ENCODE measurements around the gene SCARF2. TPM values are rescaled to one million over a fixed set of nuclear protein-coding genes. Genes with fewer than 3 reads are reported as not detected.
"Not testable (repeated sequence)": the region's sequence is repeated elsewhere in the genome, so short reads cannot be mapped to it uniquely, and the experiment has no call there.

SCARF2 gene
- total RNA-seq, 1 experiment from 2014 or later: 0.18 TPM

- no peak for DNase-seq (ENCODE audit: low spot score)
These were observed 42.3 kb downstream of the SCARF2 start for GRCh38 chr22:20395181-20395906.

GRCh38 chr22:20393705-20394476 is 43.7 kb downstream of the SCARF2 start, which contains the start of gene ZNF74:
Gene ZNF74, plus strand, starts transcription at chr22:20394151. Its CDS starts 478 bp downstream, at chr22:20394629.
- DNase-seq (ENCODE audit: low spot score): peak; percentile 96

- no peak for DNase-seq (ENCODE audit: low spot score)
These were observed 44.5 kb downstream of the SCARF2 start for GRCh38 chr22:20392983-20393704.

GRCh38 chr22:20392365-20392881 is 45.2 kb downstream of the SCARF2 start:
- not testable (repeated sequence) for DNase-seq (ENCODE audit: low spot score)

- no peak for DNase-seq (ENCODE audit: low spot score)
These were observed 46.4 kb downstream of the SCARF2 start for GRCh38 chr22:20391222-20391621.

- no peak for DNase-seq (ENCODE audit: low spot score)
These were observed 47.2 kb downstream of the SCARF2 start for GRCh38 chr22:20390394-20390907.

- no peak for DNase-seq (ENCODE audit: low spot score)
These were observed 48.3 kb downstream of the SCARF2 start for GRCh38 chr22:20389288-20389687.

GRCh38 chr22:20388200-20388599 is 49.4 kb downstream of the SCARF2 start:
- no peak for DNase-seq (ENCODE audit: low spot score)

- DNase-seq (ENCODE audit: low spot score): no peak
These were observed 50.7 kb downstream of the SCARF2 start for GRCh38 chr22:20386972-20387371.

GRCh38 chr22:20386336-20386735 is 51.3 kb downstream of the SCARF2 start:
- no peak for DNase-seq (ENCODE audit: low spot score)

- no peak for DNase-seq (ENCODE audit: low spot score)
These were observed 52.8 kb downstream of the SCARF2 start for GRCh38 chr22:20384865-20385264.

- no peak for DNase-seq (ENCODE audit: low spot score)
These were observed 53.5 kb downstream of the SCARF2 start for GRCh38 chr22:20384171-20384570.

- DNase-seq (ENCODE audit: low spot score): no peak
These were observed 54.1 kb downstream of the SCARF2 start for GRCh38 chr22:20383538-20383937.

GRCh38 chr22:20380486-20380885 is 57.1 kb downstream of the SCARF2 start:
- no peak for DNase-seq (ENCODE audit: low spot score)

- DNase-seq (ENCODE audit: low spot score): not testable (repeated sequence)
These were observed 58.9 kb downstream of the SCARF2 start for GRCh38 chr22:20378684-20379083.

- no peak for DNase-seq (ENCODE audit: low spot score)
These were observed 59.5 kb downstream of the SCARF2 start for GRCh38 chr22:20378110-20378509.

- not testable (repeated sequence) for DNase-seq (ENCODE audit: low spot score)
These were observed 60.6 kb downstream of the SCARF2 start for GRCh38 chr22:20376983-20377382.

- DNase-seq (ENCODE audit: low spot score): not testable (repeated sequence)
These were observed 61.3 kb downstream of the SCARF2 start for GRCh38 chr22:20376281-20376680.
